HepG2 (cell line): ENCODE measurements around the gene RNASE13. TPM values are rescaled to one million over a fixed set of nuclear protein-coding genes. Genes with fewer than 3 reads are reported as not detected.

ENCODE experiments used
- ARNTL ChIP-seq: sonication (generic); formaldehyde crosslinking; IDR thresholded peaks from 2 replicates; pipeline ENCODE4 v1.4.0; 2020; ENCODE audit warnings: mild to moderate bottlenecking, missing genetic modification reagents
- ATF7 ChIP-seq, 2 experiments: fragments of 450-650 bp in 1 of 2; sonication (generic) in 1 of 2; formaldehyde crosslinking in 1 of 2; IDR thresholded peaks; 2 replicates each; pipeline versions ENCODE4 v1.4.0 to v1.6.1; 2016 to 2020; ENCODE audit warnings: antibody characterized with exemption in 1 of 2, mild to moderate bottlenecking in 1 of 2, missing genetic modification reagents in 1 of 2
- CTCF ChIP-seq: sonication (generic); formaldehyde crosslinking; IDR thresholded peaks from 2 replicates; pipeline ENCODE4 v1.5.0; 2020; ENCODE audit warnings: mild to moderate bottlenecking, missing genetic modification reagents, moderate library complexity
- DRAP1 ChIP-seq: IDR thresholded peaks from 2 replicates; pipeline ENCODE4 v1.6.1; 2016; ENCODE audit warnings: missing genetic modification reagents, missing compliant biosample characterization
- HES4 ChIP-seq: sonication (generic); formaldehyde crosslinking; IDR thresholded peaks from 2 replicates; pipeline ENCODE4 v1.9.0; 2021; ENCODE audit warnings: mild to moderate bottlenecking, missing genetic modification reagents, borderline replicate concordance
- KDM2A ChIP-seq: sonication (generic); formaldehyde crosslinking; IDR thresholded peaks from 2 replicates; pipeline ENCODE4 v1.4.0; 2020; ENCODE audit warnings: low read depth, missing genetic modification reagents, borderline replicate concordance
- LBX2 ChIP-seq: sonication (generic); formaldehyde crosslinking; IDR thresholded peaks from 2 replicates; pipeline ENCODE4 v1.5.0; 2020; ENCODE audit warnings: missing genetic modification reagents, mild to moderate bottlenecking, borderline replicate concordance
- NAIF1 ChIP-seq: sonication (generic); formaldehyde crosslinking; IDR thresholded peaks from 2 replicates; pipeline ENCODE4 v1.5.0; 2020; ENCODE audit warnings: mild to moderate bottlenecking, missing genetic modification reagents, borderline replicate concordance
- NR2F6 ChIP-seq, 2 experiments: IDR thresholded peaks; 2 replicates each; pipeline ENCODE4 v1.6.1; 2016; ENCODE audit warnings: antibody characterized with exemption in 1 of 2, mild to moderate bottlenecking in 1 of 2
- RBM22 ChIP-seq: fragments of 200-400 bp; formaldehyde crosslinking; optimal IDR thresholded peaks from 2 replicates; pipeline ENCODE3; 2017; ENCODE audit warnings: mild to moderate bottlenecking, low read length, moderate library complexity
- SMARCE1 ChIP-seq: fragments of 450-650 bp; IDR thresholded peaks from 2 replicates; pipeline ENCODE4 v1.6.1; 2017; ENCODE audit warnings: borderline replicate concordance
- SMC3 ChIP-seq: IDR thresholded peaks from 2 replicates; pipeline ENCODE4 v1.6.1; 2011; ENCODE audit warnings: low read length, improper control_type of control experiment
- TBX2 ChIP-seq: sonication (generic); formaldehyde crosslinking; IDR thresholded peaks from 2 replicates; pipeline ENCODE4 v1.5.0; 2020; ENCODE audit warnings: missing genetic modification reagents, mild to moderate bottlenecking, borderline replicate concordance
- ZBTB2 ChIP-seq: sonication (generic); formaldehyde crosslinking; IDR thresholded peaks from 2 replicates; pipeline ENCODE4 v1.8.0; 2022; ENCODE audit warnings: low read depth, missing genetic modification reagents
- ZBTB43 ChIP-seq: sonication (generic); formaldehyde crosslinking; conservative IDR thresholded peaks from 2 replicates; pipeline ENCODE4 v1.4.0; 2020; ENCODE audit warnings: missing genetic modification reagents
- ZNF180 ChIP-seq: sonication (generic); formaldehyde crosslinking; IDR thresholded peaks from 2 replicates; pipeline ENCODE4 v1.4.0; 2020; ENCODE audit warnings: low read depth, missing genetic modification reagents, borderline replicate concordance
- ZNF550 ChIP-seq: sonication (generic); formaldehyde crosslinking; IDR thresholded peaks from 2 replicates; pipeline ENCODE4 v1.4.0; 2020; ENCODE audit warnings: mild to moderate bottlenecking, missing genetic modification reagents, borderline replicate concordance
- ZNF713 ChIP-seq: sonication (generic); formaldehyde crosslinking; IDR thresholded peaks from 2 replicates; pipeline ENCODE4 v1.4.0; 2020; ENCODE audit warnings: mild to moderate bottlenecking, missing genetic modification reagents
- ZXDC ChIP-seq: sonication (generic); formaldehyde crosslinking; IDR thresholded peaks from 2 replicates; pipeline ENCODE4 v1.5.0; 2020; ENCODE audit warnings: mild to moderate bottlenecking, missing genetic modification reagents
- ZZZ3 ChIP-seq: sonication (generic); formaldehyde crosslinking; IDR thresholded peaks from 2 replicates; pipeline ENCODE4 v1.4.0; 2020; ENCODE audit warnings: missing genetic modification reagents, mild to moderate bottlenecking, borderline replicate concordance
- polyA plus RNA-seq, 8 experiments: library from polyadenylated mRNA; depleted of rRNA in 3 of 8; stranded (reverse) in 7 of 8; unstranded in 1 of 8; fragments of >200 nt; fragmentation: Illumina TruSeq in 4 of 8; extraction: Trizol in 4 of 8; gene quantifications; 2 replicates each; pipeline versions ENCODE4 v1.2.1 to v1.2.3, GENCODE V29; 2011 to 2016; ENCODE audit warnings: low read depth in 4 of 8, missing spikeins in 1 of 8, mixed read lengths in 1 of 8; ENCODE audit not compliant: insufficient read depth in 1 of 8
- total RNA-seq, 5 experiments: library from RNA; depleted of rRNA; stranded (reverse); fragments of >200 nt; fragmentation: Illumina TruSeq; extraction: Trizol; gene quantifications; 2 replicates each; pipeline ENCODE4 v1.2.3, GENCODE V29; 2016; ENCODE audit warnings: low read depth in 1 of 5

The RNASE13 gene
- total and polyA plus RNA-seq, 2 of the 13 experiments (the other 11 are each of a cell fraction or from before 2014, with no cell fraction given) = 1.0 TPM; not detected in 1

- no peak for TF ChIP-seq ZXDC (CRISPR knock-in tag)
- no peak for TF ChIP-seq SMARCE1
- TF ChIP-seq ZZZ3 = no peak
- TF ChIP-seq ZBTB2 (CRISPR knock-in tag) = no peak
- no peak for TF ChIP-seq TBX2
- TF ChIP-seq KDM2A (CRISPR knock-in tag) = no peak
- no peak for TF ChIP-seq ZNF550 (CRISPR knock-in tag)
- TF ChIP-seq ATF7 (IDR thresholded peaks at IDR 0.05) = no peak
- TF ChIP-seq ATF7 (CRISPR knock-in tag; IDR thresholded peaks at IDR 0.05) = no peak
- no peak for TF ChIP-seq LBX2 (CRISPR knock-in tag)
- no peak for TF ChIP-seq ZNF713 (CRISPR knock-in tag)
- no peak for TF ChIP-seq HES4 (CRISPR knock-in tag)
- no peak for TF ChIP-seq ZNF180
- peak; percentile 93 for TF ChIP-seq CTCF (CRISPR knock-in tag)
- no peak for TF ChIP-seq RBM22
- no peak for TF ChIP-seq NAIF1 (CRISPR knock-in tag)
- no peak; the same call in 1 of the 2 replicates for TF ChIP-seq NR2F6 (IDR thresholded peaks at IDR 0.05)
- 0 out of 2 replicates have a peak, but pooled peaks have one; percentile 31 for TF ChIP-seq NR2F6 (CRISPR knock-in tag; IDR thresholded peaks at IDR 0.05)
- TF ChIP-seq ZBTB43 (CRISPR knock-in tag) = no peak
- no peak for TF ChIP-seq ARNTL
- TF ChIP-seq SMC3 = peak; percentile 96
- 0 out of 2 replicates have a peak, but pooled peaks have one; percentile 8 for TF ChIP-seq DRAP1 (CRISPR knock-in tag)
Measured at GRCh38 chr14:21039585-21040369, 5.2 kb upstream of the RNASE13 start (continued).
